HS-5 (cell line): ENCODE results near the gene PPM1F.
A peak's percentile ranks its signal among the peaks of the same experiment; 100 is the strongest.

Experiments used
- DNase-seq: peaks from one replicate; pipeline ENCODE4 v3.0.0-alpha.2; 2012; ENCODE audit warnings: low read depth

Gene PPM1F

DNA sequence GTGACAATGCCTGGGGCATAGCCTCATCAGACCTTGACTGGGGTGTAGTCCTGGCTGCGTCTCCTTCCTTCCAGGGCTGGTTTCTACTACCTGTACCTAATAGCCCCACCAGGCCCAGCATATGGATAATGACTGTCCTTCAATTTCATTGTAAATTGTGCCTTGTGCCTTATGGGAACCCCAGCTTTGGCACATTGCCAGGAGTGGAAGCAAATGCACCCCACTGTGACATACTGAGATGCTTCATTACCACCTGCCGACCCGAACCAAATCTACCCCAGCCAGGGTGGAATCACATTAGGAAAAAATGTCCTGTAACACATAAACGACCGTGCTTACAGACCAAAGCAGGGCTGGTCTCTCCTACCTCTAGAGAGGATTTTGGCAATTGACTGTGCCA is 22.6 kb upstream of the PPM1F start:
- DNase-seq, result no peak

DNA sequence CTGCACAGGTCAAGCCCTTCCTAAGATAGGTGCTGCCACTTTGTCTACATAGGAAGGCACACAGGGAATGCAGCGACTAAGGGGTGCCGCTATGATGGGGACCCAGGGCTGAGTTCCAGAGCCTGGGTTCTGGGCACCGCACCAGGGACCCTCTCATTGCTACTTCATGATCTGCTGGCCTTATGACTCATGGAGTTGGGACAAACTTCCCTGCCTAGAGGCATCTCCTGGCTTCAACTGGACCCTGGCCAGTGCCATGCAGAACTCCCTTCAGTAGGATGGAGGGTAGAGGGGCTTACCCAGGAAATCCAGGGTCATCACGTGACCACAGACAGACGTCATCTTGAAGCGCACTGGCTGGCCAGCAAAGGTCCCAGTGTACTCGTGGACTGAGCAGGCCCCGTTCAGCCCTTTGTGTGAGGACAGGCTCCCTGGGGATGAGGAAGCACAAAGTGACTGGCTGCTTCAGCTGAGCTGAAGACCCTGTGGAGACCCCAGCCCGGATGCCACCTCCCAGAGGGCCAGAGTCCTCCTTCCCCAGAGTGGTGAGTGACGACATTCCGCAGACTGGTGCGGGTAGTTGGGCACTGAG is 21.5 kb upstream of the PPM1F start:
- DNase-seq, result no peak

DNA sequence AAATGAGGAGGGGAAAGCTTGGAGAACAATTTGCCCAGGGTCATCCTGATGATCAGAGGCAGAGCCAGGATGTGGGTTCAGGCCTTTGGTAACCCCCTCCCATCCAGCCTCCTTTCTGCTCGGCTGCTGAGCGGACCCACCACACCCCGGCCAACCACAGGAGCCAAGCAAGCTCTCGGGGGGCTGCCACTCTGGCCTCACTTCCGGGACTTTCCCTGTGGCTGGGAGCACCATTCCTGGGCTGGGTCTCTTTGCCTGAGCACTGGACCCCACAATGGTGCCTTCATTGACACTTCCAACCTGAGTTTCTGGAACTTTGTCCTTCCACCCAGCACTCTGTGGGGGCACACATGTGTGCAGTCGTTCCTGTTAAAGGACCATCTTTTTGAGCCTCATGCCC is 20.2 kb upstream of the PPM1F start:
- DNase-seq, result no peak

DNA sequence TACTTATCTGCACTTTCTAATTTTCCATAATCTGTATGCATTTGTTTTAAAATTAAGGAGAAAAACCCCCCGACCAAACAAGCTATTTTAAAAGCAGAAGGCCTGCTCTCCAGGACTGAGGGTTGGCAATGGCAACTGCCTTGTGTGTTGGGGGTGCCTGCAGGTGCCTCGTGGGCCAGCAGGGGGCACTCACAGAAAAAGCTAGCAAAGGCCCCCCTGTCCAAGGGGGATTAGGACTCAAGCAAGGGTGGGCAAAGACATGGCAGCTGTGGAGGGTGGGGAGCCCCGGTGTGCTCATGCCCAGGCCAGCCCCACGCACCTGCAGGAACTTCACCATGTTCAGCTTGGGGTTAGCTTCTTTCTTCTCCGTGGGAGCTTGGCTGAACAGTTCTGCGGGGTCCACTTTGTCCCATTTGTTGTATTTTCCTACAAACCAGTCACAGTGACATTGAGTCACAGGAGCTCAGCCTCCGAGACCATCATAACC is 19.7 kb upstream of the PPM1F start:
- DNase-seq, result no peak

DNA sequence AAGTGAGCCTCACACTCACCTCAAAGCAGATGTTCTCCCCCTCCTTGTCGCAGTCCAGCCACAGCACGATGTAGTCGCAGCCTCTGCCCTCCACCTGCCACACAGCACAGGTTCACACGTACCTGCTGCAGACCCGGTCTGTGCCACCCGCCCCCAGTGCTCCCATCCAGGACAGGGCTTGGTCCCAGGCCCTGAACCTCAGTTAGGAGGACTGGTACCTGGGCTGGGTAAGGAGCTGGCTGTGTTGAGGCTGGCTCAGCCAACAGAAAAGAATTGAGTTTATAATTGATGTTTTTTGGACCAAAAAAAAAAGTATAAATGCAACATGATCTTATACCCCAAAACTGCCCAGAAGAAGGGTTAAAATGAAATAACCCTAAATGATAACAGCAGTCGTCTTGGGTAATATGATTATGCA is 19.2 kb upstream of the PPM1F start:
- no peak for DNase-seq

DNA sequence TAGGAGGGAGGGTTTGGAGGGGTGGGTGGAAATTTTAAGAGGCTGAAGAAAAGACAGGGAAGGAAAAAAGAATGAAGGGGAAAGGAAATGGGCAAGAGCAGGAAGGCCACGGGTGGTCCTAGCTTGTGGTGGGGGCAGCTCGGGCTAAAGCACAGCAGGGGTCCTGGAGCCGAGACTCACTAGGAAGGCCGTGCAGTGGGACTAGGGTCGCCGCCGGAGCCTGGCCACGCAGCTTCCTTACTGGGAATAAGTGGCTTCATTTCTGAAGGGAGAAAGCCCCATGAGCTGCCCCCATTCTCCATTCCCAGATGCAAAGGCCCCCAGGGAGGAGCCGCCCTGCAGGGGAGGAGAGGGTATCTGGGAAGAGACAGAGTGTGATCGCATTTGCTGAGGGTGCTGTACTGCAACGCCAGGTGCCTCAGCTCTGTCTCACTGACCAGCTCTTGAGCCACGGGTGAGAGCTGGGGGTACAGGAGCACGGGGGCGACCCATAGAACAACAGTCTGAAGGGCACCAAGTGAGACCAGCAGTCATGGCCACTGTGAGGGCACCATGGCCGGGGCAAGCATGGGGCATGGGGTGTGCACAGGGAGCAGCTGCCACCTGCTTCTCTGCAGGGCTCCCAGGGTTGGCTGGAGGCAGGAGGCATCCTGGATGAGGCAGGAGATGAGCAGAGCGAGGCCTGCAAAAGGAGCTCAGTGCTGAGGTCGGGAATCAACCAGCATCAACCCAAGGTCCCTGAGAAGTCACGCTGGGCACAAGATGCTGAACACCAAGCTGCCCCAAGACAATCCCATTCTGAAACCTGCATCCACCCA is 18.4 kb upstream of the PPM1F start:
- DNase-seq, result no peak

DNA sequence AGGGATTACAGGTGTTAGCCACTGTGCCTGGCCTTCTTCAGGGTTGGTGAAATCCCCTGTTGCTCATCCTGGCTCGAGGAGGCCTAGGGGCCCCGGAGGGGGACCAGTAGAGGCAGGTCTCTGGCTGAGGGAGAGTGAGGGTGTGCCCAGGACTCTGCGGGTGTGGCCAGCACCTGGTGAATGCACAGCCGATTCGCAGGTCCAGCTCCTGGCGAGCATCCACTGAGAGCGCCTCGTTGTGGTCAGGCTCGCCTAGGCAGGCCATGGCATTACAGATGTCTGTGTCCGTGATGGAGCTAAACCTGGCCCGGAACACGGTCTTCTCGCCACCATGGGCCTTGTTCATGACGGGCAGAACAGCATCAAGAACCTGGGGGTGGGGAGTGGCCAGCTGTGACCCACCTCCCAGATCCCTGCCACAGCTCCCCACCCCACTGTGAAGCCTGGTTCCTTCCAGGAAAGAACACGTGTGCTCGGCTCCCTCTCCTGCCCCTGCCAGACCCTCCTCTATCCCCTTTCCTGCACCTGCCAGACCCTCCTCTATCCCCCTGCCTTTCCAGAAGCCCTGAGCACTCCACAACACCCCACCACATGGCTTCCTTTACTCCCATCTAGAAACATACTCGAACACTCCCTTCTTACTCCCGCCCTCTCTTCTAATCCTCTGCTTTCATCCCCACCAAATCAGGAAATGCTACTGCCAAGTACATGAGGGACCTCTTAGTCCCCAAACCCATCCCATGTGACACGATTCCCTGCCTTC is 17.6 kb upstream of the PPM1F start:
- no peak for DNase-seq

DNA sequence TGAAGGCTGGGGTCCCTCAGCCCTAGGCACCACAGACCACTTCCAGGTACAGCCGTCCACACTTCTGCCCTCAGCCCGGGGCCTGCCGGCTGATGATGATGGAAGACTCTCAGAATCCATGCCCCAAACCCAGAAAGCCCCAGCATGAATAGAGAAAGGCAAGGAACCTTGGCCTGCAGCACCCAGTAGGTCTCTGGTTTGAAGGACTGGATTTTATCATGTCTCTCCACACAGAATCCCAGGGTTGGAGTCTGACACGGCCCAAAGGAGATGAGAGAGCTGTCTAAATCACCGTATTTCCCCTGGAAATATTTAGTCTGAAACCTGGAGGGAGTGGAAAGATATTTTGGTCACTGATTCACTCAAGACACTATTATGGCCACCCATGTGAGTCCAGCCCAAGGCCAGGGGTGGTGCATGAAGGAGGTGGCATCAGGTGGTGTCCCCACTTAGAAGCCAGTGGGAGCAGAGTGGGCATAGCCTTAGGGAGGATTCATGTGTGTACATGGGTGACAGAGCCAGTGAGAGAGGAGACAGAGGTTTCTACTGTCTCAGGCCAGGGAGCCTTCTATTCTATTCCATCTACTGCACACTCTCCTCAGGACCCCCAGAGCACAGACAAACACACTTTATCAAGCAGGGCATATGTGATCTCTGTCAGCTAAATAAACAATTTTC is 15.9 kb upstream of the PPM1F start:
- no peak for DNase-seq

DNA sequence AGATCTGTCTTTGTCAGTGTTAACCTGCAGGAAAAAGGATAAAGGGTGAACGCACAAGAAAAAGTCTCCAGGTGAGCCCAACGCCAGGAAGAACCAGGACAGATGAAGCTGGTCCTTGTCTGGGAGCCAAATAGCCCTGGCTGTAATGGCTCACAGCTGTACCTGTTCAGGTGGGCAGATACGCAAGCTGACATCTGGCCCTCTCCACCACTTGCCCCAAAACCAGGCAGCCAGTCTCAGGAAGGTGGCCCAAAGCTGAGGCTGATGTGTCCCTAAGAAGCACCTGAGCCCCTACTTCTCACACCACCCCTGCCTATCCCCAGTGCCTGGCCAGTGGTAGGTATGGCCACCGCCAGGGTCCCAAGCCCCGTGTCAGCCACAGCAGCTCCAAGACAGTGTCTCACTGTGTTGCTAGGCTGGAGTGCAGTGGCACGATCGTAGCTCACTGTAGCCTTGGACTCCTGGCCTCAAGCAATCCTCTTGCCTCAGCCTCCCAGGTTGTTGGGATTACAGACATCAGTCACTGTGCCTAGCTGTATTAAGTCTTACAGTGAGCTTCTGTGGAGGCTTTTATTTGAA is 15.1 kb upstream of the PPM1F start:
- no peak for DNase-seq

DNA sequence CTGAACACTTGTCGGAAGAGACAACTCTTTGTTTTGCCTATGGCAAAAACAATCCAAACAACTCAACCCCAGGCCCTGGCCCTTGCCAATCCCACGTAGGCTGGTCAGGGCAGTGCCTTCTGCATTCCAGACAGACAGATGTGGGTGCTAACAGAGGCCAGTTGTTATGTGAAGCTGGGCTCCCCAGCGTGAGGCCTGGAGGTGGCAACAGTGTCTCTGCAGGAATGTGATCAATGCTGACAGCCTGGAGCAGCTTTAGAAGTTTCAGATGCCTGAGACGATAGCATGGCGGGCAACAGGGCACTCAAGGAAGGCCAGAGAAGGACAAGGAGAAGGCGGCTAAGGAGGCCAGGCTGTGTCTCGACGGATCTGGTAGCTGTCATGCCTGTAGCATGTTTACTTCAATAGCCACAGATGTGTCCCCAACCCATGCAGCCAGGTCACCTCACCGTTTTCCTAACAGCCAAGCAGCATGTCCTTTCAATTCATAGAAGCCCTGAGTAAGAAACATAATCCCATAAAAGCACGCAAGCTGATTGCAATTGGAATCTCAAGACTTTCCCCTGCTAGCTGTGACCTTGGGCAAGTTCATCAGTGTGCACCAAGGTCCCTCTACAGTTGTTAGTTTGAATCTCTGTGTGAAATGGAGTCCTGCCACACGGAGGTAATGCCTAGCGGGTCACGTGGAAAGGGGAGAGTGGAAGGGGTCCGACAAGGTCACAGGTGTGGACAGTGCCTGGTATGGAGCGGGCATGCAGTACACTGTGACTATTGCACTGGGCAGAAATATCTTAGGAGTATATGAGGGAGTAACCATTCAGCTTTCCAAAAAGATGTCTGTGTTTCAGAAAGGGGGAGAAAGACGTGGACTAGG is 14.2 kb upstream of the PPM1F start:
- DNase-seq, result no peak

DNA sequence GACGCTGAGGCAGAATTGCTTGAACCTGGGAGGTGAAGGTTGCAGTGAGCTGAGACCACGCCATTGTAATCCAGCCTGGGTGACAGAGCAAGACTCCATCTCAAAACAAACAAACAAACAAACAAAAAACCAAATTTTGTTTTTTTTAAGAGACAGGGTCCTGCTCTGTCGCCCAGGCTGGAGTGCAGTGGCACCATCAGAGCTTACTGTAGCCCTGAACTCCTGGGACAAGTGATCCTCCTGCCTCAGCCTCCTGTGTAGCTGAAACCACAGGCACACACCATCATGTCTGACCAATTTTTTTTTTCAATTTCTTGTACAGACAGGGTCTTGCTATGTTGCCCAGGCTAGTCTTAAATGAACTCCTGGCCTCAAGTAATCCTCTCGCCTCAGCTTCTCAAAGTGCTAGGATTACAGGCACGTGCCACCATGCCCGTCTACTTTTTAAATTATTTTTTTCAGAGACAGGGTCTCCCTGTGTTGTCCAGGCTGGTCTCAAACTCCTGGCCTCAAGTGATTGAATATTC is 13.2 kb upstream of the PPM1F start:
- no peak for DNase-seq

DNA sequence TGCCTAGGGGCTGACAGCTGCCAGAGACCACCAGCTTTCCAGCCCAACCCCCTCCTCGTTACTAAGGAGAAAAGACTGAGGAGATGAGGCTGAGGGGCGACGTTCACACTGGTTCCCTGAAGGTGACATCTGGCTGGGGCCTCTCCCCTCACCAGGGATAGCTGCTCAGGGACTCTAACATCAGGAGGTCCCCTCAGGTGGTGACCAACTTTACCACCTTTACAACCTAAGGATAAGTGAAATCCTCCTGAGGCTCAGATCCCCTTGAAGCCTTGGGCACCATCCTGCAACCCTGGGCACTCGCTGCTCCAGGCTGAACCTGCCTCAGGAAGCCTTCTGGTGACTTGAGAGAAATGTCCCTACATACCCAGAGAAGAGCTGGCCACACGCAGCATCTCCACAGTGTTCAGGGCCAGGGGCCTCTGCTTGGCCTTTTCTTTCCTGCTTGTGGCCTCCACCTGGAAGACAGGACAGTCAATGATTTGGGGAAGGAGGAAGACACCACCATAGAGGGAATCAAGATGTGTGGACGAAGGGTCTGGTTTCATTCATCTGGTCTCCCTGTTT is 12.4 kb upstream of the PPM1F start:
- no peak for DNase-seq

DNA sequence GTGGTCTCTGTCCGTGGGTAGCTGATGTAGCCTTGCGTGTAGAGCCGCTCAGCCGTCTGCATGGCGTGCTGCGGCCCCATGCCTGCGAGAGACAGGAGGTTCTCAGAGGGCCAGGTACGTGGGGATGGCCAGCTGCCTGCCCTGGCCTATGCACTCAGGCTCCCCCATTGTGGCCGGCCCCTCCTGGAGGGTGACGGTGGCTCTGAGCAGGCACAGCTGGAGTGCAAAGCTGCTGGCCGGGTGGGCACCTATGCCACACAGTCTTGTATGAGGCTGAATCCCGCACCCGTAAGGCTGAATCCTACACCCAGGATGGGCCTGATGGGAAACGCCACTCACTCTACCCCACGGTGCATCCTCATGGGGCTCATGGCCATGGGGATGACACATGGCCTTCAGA is 11.6 kb upstream of the PPM1F start:
- no peak for DNase-seq

DNA sequence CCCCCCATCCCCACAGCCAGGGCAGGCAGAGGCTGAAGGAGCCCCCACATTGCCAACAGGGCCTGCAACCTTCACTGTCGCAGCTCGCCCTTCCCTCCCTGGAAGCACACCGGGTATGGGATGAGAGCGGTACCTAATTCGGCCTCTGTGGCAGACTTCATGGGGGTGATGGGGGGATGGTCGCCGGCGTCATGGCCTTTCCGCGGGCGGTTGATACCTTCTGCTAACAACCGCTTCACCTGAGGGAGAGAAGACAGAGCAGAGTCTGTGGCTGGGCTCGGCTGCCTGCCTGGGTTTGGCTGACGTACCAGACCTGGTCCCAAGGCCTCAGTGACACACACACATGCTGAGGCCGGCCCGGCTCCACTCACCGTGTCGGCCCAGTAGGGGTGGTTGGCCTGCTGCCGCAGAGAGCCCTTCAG is 11.2 kb upstream of the PPM1F start:
- DNase-seq, result no peak

DNA sequence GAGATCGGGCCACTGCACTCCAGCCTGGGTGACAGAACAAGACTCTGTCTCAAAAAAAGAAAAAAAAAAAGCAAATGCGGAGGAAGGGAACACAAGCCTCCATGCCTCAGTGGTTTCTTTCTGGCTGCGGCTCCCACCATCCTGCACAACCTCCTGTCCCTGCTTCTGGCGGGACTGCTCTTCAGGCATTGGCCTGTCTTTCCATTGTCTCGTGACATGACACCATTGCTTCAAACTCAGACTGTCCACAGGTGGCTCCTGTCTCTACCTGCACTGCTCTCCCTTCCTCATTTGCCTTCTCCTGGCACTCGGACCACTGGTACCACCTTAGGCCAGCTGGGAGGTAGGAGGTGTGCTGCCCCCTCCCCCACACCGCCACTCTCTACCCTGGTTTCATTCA is 10.6 kb upstream of the PPM1F start:
- DNase-seq, result no peak

DNA sequence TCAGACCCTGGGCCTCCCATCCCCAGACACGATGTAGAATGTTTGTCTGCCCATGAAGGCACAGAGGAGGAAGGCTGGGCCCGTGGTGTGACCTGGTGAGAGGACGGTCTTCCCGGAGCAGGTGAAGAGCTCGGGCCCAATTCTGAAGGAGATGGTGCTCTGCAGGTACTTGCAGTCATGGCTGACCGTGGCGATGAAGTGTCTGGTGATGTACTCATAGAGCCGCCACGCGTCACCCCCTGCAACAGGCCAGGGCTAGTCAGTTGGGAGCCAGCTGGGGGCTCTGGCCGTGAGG is 10.0 kb upstream of the PPM1F start:
- DNase-seq, result no peak

DNA sequence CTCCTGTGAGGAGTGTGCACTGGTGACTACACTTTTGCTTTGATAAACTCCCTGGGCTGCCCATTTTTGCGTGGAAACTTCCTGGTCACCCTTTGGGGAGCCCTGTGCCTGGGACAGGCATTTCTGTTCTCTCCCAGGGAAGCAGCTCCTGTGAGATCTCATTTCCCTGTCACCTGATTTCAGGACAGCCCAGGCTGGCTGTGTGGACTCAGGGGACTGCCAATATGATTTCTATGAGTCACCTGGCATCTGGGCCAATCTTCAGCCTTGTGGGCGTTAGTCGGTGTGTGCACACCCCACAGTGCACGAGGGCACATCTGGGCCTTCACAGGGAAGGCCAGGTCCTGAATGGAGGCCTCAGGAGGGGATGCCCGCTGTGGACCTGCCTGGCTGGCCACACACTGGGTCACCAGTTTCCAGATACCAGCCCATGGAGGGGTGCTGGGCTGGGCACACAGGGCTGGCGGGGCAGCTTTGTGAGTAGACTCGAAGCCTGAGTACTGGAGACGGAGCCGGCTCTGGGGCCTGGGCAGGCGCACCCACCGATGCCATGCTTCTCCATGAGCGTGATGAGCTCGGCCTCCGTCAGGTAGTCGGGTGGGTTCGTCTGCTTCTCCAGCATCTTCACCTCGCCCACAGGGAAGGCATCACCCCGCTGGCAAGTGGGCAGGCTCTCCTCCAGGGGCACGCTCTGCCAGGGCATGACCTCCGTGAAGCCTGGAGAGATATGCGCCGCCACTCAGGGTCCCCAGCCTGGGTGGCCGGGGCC is 9.4 kb upstream of the PPM1F start:
- DNase-seq, result peak; percentile 50

DNA sequence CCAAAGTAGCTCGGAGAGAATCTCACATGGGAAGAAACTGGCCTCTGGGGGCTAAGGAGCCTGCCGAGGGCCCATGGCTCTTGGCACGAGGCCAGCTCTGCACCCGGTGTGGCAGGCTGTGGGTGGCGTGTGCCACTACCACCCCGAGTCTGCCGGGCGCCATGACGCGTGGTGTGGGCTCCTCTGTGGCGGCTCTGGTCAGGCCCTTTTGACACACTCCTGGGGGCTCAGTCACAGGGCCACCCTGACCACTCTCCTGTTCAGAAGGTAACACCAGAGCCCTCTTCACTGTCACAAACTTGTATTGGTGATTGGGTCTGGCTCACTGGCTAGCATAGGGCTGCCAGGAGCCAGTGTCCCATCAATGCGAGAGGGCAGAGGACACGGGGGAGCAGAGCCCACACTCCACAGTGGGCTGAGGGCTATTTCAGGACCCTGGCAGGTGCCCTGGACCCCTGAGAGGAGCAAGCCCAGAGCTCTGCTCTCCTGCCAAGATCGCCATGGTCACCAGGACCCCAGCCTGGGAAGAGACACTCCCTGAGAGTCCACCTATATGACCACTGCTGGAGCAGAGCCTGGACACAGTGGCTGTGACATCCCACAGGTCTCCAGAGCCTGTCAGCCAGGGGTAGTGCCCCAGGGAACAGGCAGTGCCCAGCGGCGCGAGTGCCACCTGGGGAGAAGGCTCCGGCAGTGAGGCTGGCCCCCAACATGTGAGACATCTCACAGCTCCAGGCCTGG is 8.6 kb upstream of the PPM1F start:
- DNase-seq, result no peak
